ENCODE results near the gene SH2D4B.

Gene SH2D4B

DNA sequence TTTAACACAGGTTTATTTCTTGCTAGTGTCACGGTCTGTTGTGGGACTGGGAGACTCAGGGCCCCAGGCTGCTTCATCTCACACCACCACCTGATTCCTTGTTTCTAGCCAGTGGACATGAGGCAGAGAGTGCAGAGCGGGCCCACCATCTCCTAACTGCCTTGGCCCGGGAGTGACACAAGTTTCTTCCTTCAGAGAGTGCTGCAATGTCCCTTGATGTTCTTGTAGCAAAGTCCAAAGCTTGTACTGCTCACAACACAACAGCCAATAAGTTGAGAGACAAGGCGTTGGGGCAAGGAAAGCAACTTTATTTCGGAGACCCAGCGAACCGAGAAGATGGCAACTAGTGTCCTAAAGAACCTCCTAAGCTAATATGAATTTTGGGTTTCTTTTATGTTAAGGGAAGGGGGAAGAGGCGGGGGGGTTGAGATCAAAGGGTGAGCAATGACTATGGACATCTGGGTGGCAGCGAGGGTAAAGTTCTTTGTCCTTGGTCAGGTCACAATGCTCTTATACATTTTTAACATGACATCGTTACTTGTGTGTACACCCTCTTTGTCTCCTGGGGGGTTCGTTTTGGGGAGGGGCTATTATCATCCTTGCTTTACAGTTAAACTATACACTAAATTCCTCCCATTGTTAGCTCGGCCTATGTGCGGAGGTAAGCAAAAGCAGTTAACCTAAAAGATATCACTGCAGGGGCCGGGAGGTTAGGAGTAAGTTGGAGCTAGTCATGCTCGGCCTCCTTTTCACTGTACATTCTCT lies 31.6 kb downstream of the SH2D4B start:
- TF ChIP-seq, protein P1, sequence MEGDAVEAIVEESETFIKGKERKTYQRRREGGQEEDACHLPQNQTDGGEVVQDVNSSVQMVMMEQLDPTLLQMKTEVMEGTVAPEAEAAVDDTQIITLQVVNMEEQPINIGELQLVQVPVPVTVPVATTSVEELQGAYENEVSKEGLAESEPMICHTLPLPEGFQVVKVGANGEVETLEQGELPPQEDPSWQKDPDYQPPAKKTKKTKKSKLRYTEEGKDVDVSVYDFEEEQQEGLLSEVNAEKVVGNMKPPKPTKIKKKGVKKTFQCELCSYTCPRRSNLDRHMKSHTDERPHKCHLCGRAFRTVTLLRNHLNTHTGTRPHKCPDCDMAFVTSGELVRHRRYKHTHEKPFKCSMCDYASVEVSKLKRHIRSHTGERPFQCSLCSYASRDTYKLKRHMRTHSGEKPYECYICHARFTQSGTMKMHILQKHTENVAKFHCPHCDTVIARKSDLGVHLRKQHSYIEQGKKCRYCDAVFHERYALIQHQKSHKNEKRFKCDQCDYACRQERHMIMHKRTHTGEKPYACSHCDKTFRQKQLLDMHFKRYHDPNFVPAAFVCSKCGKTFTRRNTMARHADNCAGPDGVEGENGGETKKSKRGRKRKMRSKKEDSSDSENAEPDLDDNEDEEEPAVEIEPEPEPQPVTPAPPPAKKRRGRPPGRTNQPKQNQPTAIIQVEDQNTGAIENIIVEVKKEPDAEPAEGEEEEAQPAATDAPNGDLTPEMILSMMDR (IDR thresholded peaks at IDR 0.05) = no peak

- TF ChIP-seq, protein P1 (IDR thresholded peaks at IDR 0.05) = no peak
Measured at GRCh38 chr10:80571352-80571751, 33.6 kb downstream of the SH2D4B start.

DNA sequence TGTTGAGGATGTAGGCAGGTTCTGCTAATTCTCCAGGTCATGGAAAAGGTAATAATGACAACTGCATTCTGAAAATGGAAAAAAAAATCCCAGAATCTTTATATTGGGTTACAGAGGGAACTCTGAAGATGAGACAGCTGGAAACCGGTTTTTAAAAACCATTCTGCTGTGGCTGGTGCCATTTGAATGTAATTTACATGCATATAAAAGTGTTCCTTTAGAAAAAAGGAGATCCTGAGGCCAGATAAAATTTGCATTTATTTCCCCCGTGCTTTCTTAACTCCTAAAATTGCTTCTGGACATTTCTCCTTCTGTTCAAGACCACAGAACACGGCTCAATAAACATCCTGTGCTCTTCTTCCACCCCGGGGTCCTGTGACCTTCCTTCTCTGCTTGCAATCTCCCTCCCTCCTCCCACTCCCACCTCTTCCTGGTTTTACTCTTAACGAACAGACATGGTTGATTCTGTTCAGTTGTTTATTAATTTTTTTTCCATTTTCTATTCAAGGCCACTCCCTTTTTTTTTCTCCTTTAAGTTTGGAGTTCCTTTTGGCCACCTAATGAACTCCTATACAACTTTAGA lies 41.6 kb downstream of the SH2D4B start:
- TF ChIP-seq, protein P1 (IDR thresholded peaks at IDR 0.05) = no peak

DNA sequence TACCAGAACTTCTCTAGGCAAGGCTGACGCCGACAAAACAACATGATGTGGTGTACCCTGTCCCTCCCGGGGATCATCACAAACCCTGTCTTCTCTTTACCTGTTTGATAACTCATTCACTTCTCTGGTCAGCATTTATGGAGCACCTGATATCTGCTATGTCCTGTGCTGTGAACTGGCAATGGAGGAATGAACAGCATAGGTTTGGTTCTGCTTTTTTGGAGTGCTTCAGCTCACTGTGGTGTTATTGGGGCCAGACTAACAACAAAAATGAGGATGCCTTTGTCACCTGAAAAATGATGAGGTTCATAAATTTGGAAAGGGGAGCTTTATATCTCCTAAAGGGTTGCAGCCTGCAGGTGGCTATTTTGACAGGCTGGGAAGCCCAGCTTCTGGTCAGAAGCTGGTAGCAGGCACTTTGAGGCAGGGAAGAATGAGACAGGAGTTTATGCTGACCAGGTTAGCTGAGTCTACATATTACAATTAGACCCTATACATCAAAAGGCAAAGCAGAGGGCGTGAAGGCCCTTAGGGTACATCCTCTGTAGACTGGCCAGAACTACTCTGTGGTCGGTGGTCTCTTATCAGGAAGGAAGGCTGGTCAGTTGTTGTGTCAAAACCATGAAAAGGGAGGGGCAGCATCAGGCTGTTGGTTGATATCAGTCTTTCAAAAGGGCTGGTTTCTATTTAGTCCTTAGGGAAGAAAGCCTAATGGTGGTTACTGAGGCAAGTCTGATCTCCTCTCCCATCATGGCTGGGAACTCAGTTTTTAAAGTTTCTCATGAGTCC lies 42.3 kb downstream of the SH2D4B start:
- TF ChIP-seq, protein P1 (IDR thresholded peaks at IDR 0.05) = no peak

GRCh38 chr10:80580638-80581468 lies 43.2 kb downstream of the SH2D4B start:
- TF ChIP-seq, protein P1 (IDR thresholded peaks at IDR 0.05) = no peak

DNA sequence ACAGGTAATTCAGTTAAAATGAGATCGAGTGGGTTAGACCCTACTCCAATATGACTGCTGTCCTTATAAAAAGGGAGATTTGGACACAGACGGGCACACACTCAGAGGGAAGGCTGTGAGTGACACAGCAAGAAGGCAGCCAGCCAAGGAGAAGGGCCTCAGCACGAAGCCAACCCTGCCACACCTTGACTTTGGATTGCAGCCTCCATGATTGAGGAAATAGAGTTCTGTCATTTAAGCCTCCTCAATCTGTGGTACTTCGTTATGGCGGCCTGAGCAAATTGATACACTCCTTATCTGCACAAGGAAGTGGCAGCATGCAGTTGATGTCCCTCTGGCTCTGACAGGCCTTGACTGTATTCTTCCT lies 43.8 kb downstream of the SH2D4B start:
- TF ChIP-seq, protein P1 (IDR thresholded peaks at IDR 0.05) = no peak
